ENCODE results near the gene RAB35. TPM values are rescaled to one million over a fixed set of nuclear protein-coding genes. Genes with fewer than 3 reads are reported as not detected.

The RAB35 gene
- total RNA-seq, 1 donor from 2014 or later, result 15.1 TPM

GRCh38 chr12:120099738-120100137 lies 16.8 kb downstream of the RAB35 start:
- no peaks in the 10 kb centered on the region for H3K27me3 ChIP-seq (ENCODE audit: control insufficient read depth in 3 of 3, insufficient read depth in 3 of 3, low read length in 3 of 3)
- no peaks in the 10 kb centered on the region for H3K9me3 ChIP-seq (ENCODE audit: control insufficient read depth in 3 of 3, low read length in 3 of 3)
- no peak overlapping the region for H3K4me3 ChIP-seq (ENCODE audit: low read length in 3 of 3)
- H3K4me1 ChIP-seq (ENCODE audit: control insufficient read depth in 3 of 3, insufficient read depth in 3 of 3, low read length in 3 of 3), result peaks cover 30 to 43% (median 41%) of the 10 kb centered on the region in 3 donors
- H3K9ac ChIP-seq (ENCODE audit: low read depth in 1 of 3, low read length in 3 of 3), result peak overlapping the region in 1 of 3 donors; percentile 25
- H3K36me3 ChIP-seq (ENCODE audit: control insufficient read depth in 3 of 3, insufficient read depth in 3 of 3, low read length in 3 of 3), result peaks cover 29 to 44% (median 39%) of the 10 kb centered on the region in 3 donors
- peak overlapping the region; percentile 87 for H3K27ac ChIP-seq (ENCODE audit: low read depth, low read length)

GRCh38 chr12:120098756-120099470 lies 17.6 kb downstream of the RAB35 start:
- no peak overlapping the region for H3K4me3 ChIP-seq (ENCODE audit: low read length in 3 of 3)
- no peak overlapping the region for H3K9ac ChIP-seq (ENCODE audit: low read depth in 1 of 3, low read length in 3 of 3)
- H3K4me1 ChIP-seq (ENCODE audit: control insufficient read depth in 3 of 3, insufficient read depth in 3 of 3, low read length in 3 of 3), result peaks cover 33 to 46% (median 46%) of the 10 kb centered on the region in 3 donors
- no peaks in the 10 kb centered on the region for H3K9me3 ChIP-seq (ENCODE audit: control insufficient read depth in 3 of 3, low read length in 3 of 3)
- H3K36me3 ChIP-seq (ENCODE audit: control insufficient read depth in 3 of 3, insufficient read depth in 3 of 3, low read length in 3 of 3), result peaks cover 33 to 45% (median 39%) of the 10 kb centered on the region in 3 donors
- H3K27me3 ChIP-seq (ENCODE audit: control insufficient read depth in 3 of 3, insufficient read depth in 3 of 3, low read length in 3 of 3), result no peaks in the 10 kb centered on the region
- no peak overlapping the region for H3K27ac ChIP-seq (ENCODE audit: low read depth, low read length)

DNA sequence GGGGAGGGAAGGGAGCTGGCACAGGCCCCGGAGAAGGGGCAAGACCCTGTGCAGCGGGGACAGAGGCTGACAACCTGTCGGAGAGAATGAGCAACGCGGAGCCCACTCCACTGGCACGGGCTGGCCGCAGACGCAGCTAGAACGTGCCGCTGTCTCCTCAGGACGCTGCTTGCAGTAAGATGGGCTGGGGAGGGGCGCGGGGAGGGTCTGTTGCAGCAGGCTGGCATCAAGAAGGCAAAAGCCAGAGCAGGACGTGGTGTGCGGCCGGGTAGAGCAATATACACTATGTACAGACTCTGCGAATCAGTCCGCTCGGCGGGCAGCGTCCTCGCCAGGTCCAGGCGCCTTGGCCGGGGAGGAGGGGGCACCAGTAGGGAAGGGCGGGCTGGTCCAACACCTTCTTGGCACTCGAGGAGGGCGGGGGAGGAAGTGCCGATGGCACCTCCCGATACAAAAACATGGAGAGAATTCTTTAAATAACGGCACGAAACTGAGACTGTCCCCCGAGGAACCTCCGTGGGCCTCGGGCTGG lies 19.8 kb downstream of the RAB35 start:
- Histone ChIP-seq H3K27me3 (ENCODE audit: control insufficient read depth in 3 of 3, insufficient read depth in 3 of 3, low read length in 3 of 3) (no peaks in the 10 kb centered on the region), H3K36me3 (ENCODE audit: control insufficient read depth in 3 of 3, insufficient read depth in 3 of 3, low read length in 3 of 3) (peaks cover 25 to 30% (median 27%) of the 10 kb centered on the region in 3 donors), H3K27ac (ENCODE audit: low read depth, low read length) (no peak overlapping the region), H3K4me3 (ENCODE audit: low read length in 3 of 3) (no peak overlapping the region), H3K4me1 (ENCODE audit: control insufficient read depth in 3 of 3, insufficient read depth in 3 of 3, low read length in 3 of 3) (peaks cover 28 to 36% (median 32%) of the 10 kb centered on the region in 3 donors), H3K9me3 (ENCODE audit: control insufficient read depth in 3 of 3, low read length in 3 of 3) (no peaks in the 10 kb centered on the region), H3K9ac (ENCODE audit: low read depth in 1 of 3, low read length in 3 of 3) (no peak overlapping the region)

DNA sequence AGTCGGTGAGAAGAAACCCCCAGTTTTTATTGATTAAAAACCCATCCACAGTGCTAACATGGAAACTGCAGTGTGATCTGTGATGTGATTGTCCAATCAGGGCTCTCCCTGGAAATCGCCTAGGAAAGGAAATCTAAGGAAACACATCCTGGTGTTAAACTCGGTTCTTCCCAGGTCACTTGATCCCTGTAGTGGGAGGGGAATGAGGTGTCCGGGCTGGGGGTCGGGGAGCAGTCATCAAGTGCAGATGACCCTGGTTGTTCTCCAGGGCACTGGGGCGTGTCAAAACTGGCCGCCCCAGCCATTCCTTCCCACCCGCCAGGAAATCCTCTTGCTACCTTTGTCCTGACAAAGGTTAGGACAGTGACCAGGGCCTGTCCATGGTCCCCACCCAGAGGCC lies 20.8 kb downstream of the RAB35 start:
- Histone ChIP-seq H3K4me3 (ENCODE audit: low read length in 3 of 3) (no peak overlapping the region), H3K27ac (ENCODE audit: low read depth, low read length) (no peak overlapping the region), H3K36me3 (ENCODE audit: control insufficient read depth in 3 of 3, insufficient read depth in 3 of 3, low read length in 3 of 3) (peaks cover 25 to 30% (median 27%) of the 10 kb centered on the region in 3 donors), H3K9ac (ENCODE audit: low read depth in 1 of 3, low read length in 3 of 3) (no peak overlapping the region), H3K27me3 (ENCODE audit: control insufficient read depth in 3 of 3, insufficient read depth in 3 of 3, low read length in 3 of 3) (no peaks in the 10 kb centered on the region), H3K4me1 (ENCODE audit: control insufficient read depth in 3 of 3, insufficient read depth in 3 of 3, low read length in 3 of 3) (peaks cover 27 to 35% (median 32%) of the 10 kb centered on the region in 3 donors), H3K9me3 (ENCODE audit: control insufficient read depth in 3 of 3, low read length in 3 of 3) (no peaks in the 10 kb centered on the region)

DNA sequence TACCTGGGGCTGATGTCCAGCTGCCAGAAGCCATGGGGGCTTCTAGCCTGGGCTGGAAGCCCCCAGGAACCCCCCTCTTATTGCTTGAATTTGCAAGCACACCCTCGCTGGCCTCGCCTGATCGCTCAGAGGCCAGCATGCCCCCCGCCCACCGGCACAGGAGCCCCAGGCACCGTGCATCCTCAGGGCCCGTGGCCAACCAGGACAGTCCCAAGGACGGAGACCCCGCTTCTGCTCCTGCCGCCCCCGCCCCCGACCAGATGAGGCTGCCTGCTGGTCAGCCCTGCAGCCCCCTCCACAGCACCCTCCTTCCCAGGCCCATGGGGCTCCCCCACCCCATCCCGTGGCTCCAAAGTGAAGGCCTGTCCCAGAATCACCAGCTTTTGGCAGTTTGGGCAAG lies 21.2 kb downstream of the RAB35 start:
- Histone ChIP-seq H3K4me1 (ENCODE audit: control insufficient read depth in 3 of 3, insufficient read depth in 3 of 3, low read length in 3 of 3) (peaks cover 27 to 35% (median 32%) of the 10 kb centered on the region in 3 donors), H3K36me3 (ENCODE audit: control insufficient read depth in 3 of 3, insufficient read depth in 3 of 3, low read length in 3 of 3) (peaks cover 24 to 30% (median 27%) of the 10 kb centered on the region in 3 donors), H3K27me3 (ENCODE audit: control insufficient read depth in 3 of 3, insufficient read depth in 3 of 3, low read length in 3 of 3) (no peaks in the 10 kb centered on the region), H3K27ac (ENCODE audit: low read depth, low read length) (no peak overlapping the region), H3K4me3 (ENCODE audit: low read length in 3 of 3) (no peak overlapping the region), H3K9me3 (ENCODE audit: control insufficient read depth in 3 of 3, low read length in 3 of 3) (no peaks in the 10 kb centered on the region), H3K9ac (ENCODE audit: low read depth in 1 of 3, low read length in 3 of 3) (no peak overlapping the region)

DNA sequence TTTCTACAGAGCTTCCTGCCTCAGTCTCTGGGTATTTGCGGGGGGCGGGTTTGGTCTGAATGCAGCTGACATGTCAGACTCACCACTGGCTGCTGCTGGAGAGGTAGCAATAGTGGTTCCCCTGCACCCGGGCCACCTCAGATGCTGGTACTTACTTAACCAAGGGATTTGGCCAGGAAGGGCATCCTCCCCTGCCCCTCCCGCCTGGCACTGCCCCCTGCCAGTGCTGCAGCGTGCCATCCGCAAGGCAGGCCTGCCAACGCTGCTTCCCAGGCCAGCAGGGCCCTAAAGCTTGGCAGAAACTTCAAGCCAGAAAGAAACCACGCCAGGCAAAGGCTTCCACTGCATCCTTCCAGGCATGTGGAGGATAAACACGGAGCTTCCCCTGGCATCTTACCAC lies 22.1 kb downstream of the RAB35 start:
- peaks cover 21 to 29% (median 27%) of the 10 kb centered on the region in 3 donors for H3K36me3 ChIP-seq (ENCODE audit: control insufficient read depth in 3 of 3, insufficient read depth in 3 of 3, low read length in 3 of 3)
- no peak overlapping the region for H3K27ac ChIP-seq (ENCODE audit: low read depth, low read length)
- H3K9me3 ChIP-seq (ENCODE audit: control insufficient read depth in 3 of 3, low read length in 3 of 3), result no peaks in the 10 kb centered on the region
- H3K9ac ChIP-seq (ENCODE audit: low read depth in 1 of 3, low read length in 3 of 3), result peak overlapping the region in 1 of 3 donors; percentile 16
- H3K27me3 ChIP-seq (ENCODE audit: control insufficient read depth in 3 of 3, insufficient read depth in 3 of 3, low read length in 3 of 3), result no peaks in the 10 kb centered on the region
- H3K4me1 ChIP-seq (ENCODE audit: control insufficient read depth in 3 of 3, insufficient read depth in 3 of 3, low read length in 3 of 3), result peaks cover 27 to 34% (median 28%) of the 10 kb centered on the region in 3 donors
- no peak overlapping the region for H3K4me3 ChIP-seq (ENCODE audit: low read length in 3 of 3)

DNA sequence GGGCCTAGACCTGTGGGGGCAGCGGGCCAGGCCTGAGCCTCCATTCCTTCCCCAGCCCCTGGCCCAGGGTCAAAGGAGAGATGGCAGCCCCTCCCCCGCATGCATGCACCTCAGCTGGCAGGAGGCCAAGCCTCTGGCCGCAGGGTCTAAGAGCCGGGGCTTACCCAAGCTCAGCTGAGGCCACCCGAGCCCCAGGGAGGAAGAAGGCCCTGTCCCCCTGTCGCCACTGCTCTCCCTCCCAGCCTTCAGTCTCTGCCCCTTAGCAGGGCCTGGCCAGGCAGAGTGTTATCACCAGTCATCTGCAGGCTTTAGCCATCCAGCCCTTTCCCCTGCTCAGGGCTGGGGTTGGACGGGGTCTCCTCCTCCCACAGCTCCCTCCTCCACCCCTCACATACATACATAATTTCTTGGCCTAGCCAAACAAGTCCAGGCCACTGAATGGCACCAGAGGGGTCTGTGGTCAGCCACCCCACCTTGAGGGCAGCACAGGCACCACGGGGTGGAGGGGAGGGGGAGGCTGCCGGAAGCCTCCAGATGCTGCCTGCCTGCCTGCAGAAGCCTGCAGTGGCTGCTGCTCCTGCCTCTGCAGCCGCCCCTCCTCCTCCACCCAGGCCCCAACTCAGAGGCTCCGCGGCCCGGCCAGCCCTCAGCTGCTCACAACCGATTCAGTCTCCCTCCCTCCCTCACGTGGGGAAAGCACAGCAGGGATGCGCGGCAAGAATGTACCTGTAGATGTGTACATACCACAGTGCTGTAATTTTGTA lies 22.8 kb downstream of the RAB35 start:
- H3K27me3 ChIP-seq (ENCODE audit: control insufficient read depth in 3 of 3, insufficient read depth in 3 of 3, low read length in 3 of 3), result no peaks in the 10 kb centered on the region
- H3K36me3 ChIP-seq (ENCODE audit: control insufficient read depth in 3 of 3, insufficient read depth in 3 of 3, low read length in 3 of 3), result peaks cover 17 to 24% (median 24%) of the 10 kb centered on the region in 3 donors
- H3K9ac ChIP-seq (ENCODE audit: low read depth in 1 of 3, low read length in 3 of 3), result no peak overlapping the region
- H3K27ac ChIP-seq (ENCODE audit: low read depth, low read length), result no peak overlapping the region
- no peaks in the 10 kb centered on the region for H3K9me3 ChIP-seq (ENCODE audit: control insufficient read depth in 3 of 3, low read length in 3 of 3)
- no peak overlapping the region for H3K4me3 ChIP-seq (ENCODE audit: low read length in 3 of 3)
- peaks cover 30 to 38% (median 32%) of the 10 kb centered on the region in 3 donors for H3K4me1 ChIP-seq (ENCODE audit: control insufficient read depth in 3 of 3, insufficient read depth in 3 of 3, low read length in 3 of 3)

GRCh38 chr12:120093336-120093591 lies 23.3 kb downstream of the RAB35 start:
- Histone ChIP-seq H3K36me3 (ENCODE audit: control insufficient read depth in 3 of 3, insufficient read depth in 3 of 3, low read length in 3 of 3) (peaks cover 12 to 19% (median 19%) of the 10 kb centered on the region in 3 donors), H3K4me3 (ENCODE audit: low read length in 3 of 3) (no peak overlapping the region), H3K9me3 (ENCODE audit: control insufficient read depth in 3 of 3, low read length in 3 of 3) (no peaks in the 10 kb centered on the region), H3K4me1 (ENCODE audit: control insufficient read depth in 3 of 3, insufficient read depth in 3 of 3, low read length in 3 of 3) (peaks cover 30 to 38% (median 32%) of the 10 kb centered on the region in 3 donors), H3K9ac (ENCODE audit: low read depth in 1 of 3, low read length in 3 of 3) (no peak overlapping the region), H3K27ac (ENCODE audit: low read depth, low read length) (no peak overlapping the region), H3K27me3 (ENCODE audit: control insufficient read depth in 3 of 3, insufficient read depth in 3 of 3, low read length in 3 of 3) (no peaks in the 10 kb centered on the region)

- H3K27ac ChIP-seq (ENCODE audit: low read depth, low read length), result no peak overlapping the region
- H3K27me3 ChIP-seq (ENCODE audit: control insufficient read depth in 3 of 3, insufficient read depth in 3 of 3, low read length in 3 of 3), result no peaks in the 10 kb centered on the region
- H3K9me3 ChIP-seq (ENCODE audit: control insufficient read depth in 3 of 3, low read length in 3 of 3), result no peaks in the 10 kb centered on the region
- peaks cover 10 to 16% (median 16%) of the 10 kb centered on the region in 3 donors for H3K36me3 ChIP-seq (ENCODE audit: control insufficient read depth in 3 of 3, insufficient read depth in 3 of 3, low read length in 3 of 3)
- no peak overlapping the region for H3K9ac ChIP-seq (ENCODE audit: low read depth in 1 of 3, low read length in 3 of 3)
- H3K4me1 ChIP-seq (ENCODE audit: control insufficient read depth in 3 of 3, insufficient read depth in 3 of 3, low read length in 3 of 3), result peaks cover 30 to 40% (median 35%) of the 10 kb centered on the region in 3 donors
- H3K4me3 ChIP-seq (ENCODE audit: low read length in 3 of 3), result no peak overlapping the region
Measured at GRCh38 chr12:120092551-120093335, 23.8 kb downstream of the RAB35 start.

Data from skeletal muscle tissue (tissue), 4 donors.